GM21515 (cell line): ENCODE measurements around the gene GULP1.

Experiments used
- ATAC-seq: cut with Tn5 transposase; IDR thresholded peaks from one replicate; pipeline ENCODE4 v1.9.1; 2021; ENCODE audit not compliant: unreplicated experiment

Gene GULP1

DNA sequence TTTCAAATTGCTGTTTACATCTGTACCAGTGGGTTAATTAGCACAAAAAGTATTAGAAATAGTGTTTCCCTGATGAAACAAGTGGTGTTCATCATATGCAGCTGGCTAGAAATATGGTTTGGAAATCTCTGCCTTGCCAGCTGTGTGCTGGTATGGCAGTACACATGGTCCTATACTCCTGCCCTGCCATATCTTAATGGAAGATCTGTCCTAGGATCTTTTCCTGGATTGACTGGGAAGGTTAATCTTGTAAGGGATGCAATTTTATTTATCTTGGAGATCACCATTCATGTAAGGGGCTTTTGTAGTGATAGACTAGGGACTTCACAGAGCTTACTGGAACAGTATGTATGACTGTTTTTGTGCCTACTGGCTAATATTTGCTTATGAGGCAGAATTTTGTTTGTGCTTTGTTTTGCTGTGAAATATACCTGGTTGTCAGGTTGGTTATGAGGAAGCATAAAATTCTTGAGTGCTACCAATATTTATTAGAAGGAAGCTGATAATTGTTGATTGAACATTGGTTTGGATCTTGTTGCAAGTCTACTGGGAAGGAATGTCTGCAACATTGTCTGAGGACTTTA lies 73.5 kb downstream of the GULP1 start:
- no peak for ATAC-seq

DNA sequence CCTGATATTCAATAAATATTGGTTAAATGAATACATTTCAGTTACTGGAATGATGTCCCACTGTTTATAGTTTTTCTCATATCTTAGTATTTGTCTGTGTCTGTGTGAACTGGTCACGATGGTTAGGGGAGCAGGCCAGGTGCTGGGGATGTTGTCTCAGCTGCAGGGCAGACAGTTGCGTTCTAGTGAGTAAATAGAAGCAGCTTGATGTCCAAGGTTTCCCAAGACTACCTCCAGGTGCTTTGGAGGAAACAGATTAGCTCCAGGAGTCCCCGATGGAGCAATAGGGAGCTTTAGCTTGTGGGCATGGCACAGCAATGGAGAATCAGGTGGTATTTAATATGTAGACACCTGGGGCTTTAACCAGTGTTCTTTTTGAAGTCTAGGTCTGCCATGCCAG lies 75.5 kb downstream of the GULP1 start:
- ATAC-seq = no peak

DNA sequence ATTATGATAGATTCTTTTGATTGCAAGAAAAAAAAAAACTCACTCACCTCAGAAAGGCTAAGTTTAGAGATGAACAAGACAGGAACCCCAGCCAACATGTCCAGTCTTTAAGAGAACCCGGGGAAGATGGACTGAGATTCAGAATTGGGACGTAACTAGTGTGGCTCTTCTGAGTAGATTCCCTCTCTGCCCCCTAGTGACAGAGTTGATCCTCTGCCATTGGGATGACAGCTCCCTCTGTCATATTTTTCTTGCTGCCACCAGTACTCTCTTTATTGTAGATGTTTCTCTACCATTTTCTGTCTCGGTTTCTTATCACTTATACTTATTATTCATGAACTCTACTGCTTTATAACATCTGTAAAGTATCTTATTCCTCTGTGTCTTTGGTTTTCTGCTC lies 77.7 kb downstream of the GULP1 start:
- ATAC-seq = peak; percentile 95

DNA sequence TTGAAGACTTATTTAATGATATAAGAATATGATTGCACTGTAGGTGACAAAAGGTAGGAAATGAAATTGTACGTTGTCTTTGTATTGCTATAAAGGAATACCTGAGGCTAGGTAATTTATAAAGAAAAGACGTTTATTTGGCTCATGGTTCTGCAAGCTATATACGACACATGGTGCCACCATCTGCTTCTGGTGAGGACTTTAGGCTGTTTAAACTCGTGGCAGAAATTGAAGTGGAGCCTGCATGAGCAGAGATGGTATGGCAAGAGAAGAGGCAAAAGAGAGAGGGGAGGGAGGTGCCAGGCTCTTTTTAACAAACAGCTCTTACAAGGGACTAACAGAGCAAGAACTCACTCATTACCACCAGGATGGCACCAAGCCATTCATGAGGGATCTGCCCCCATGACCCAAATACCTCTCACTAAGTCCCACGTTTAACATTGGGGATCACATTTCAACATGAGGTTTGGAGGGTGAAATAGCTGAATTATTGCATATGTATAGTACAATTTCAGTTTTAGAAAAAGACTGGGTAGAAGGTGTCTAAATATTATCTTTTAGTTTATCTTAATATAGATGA lies 86.8 kb downstream of the GULP1 start:
- ATAC-seq = no peak

DNA sequence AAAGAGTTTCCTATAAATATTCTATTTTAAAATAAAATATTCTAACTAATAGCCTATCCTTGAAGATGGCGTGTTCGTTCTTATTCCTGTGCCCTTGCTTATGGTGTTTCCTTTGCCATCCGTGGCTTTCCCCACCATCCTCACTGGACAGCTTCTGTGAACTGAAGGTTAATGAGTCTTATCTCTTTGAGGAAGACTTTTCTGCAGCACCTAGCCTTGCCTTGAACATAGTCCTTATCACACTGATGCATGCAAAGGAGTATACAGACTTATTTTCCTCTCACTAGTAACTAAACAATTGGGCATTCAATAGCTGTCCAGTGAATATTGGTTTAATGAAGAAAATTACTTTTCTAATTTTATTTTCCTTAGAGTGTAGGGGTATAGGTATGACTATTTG lies 88.1 kb downstream of the GULP1 start:
- ATAC-seq = no peak

DNA sequence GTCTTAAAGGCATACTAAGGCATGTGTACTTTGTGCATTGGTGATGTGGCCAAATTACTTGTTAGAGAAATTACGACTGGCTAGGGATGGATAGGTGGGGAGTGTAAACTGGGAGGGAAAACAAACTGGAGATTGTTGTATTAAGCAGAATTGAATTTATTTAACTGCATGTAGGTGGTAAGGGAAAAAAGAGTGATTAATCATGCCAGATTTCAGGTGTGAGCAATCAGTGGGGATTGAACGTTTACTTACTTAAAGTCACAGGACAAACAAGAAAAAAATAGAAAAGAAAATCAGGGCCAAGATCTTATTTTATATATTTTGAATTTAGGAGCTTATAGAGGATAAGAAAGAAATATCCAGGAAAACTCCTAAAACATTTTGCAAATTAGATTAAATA lies 88.6 kb downstream of the GULP1 start:
- ATAC-seq = no peak

DNA sequence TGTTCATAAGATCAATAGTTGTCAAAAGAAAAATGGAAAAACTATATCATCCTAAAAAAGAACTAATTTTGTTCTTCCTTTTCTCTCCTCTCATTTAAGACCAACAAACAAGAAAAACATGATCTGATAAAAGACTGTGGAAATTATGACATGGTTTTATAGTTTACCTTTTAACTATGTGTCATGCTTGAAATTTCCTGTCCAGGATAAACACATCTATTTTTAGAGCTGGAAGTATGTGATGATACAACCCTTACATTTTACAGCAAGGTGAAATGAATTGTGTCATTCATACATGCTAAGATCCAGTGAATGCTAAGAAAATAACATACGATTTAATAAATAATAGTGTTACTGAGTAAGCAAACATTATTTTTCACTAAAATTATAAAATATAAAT lies 89.9 kb downstream of the GULP1 start:
- no peak for ATAC-seq

DNA sequence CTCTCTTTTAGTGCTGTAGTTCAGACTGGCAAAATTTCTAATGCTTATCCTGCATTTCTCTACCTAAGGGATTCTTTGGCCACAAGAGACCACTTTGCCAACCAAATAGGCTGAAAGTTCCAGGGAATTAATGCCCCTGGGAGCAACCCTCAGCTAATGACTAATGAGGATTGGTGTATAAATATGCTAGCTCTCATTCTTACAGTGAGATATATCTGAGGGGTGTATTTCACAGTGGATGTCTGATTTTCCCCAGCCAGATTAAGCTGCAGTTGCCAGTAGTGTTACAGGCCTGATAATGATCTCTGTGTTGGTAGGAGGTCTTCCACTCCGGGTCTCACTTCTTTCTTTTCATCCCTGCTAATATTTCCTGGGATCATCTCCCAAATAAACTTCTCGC lies 90.4 kb downstream of the GULP1 start:
- no peak for ATAC-seq

DNA sequence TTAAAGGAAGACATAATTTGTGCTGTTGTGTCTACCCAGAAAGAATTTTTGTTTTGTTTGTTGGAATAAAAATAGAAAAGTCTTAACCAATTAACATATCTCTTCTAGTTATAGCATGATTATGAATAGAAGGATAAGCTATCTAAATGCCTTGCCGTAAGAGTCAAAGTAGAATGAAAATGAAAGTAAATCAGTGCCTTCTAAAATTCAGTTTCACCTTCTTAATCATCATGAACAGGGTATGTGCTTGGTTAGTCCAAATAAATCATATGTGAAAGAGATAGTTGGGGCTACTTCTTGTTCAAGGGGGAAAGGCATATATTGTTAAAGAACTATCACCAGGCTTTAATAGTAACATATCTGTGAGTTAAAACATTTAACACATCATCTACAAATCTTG lies 91.5 kb downstream of the GULP1 start:
- no peak for ATAC-seq

DNA sequence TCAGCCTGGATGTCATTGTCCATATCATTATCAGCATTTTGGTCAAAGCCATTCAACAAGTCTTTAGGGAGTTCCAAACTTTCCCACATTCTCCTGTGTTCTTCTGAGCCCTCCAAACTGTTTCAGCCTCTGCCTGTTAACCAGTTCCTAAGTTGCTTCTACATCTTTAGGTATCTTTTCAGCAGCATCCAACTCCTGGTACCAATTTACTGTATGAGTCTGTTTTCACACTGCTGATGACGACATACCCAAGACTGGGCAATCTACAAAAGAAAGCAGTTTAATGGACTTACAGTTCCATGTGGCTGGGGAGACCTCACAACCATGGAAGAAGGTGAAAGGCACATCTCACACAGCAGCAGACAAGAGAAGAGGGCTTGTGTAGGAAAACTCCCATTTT lies 94.2 kb downstream of the GULP1 start:
- ATAC-seq = no peak

DNA sequence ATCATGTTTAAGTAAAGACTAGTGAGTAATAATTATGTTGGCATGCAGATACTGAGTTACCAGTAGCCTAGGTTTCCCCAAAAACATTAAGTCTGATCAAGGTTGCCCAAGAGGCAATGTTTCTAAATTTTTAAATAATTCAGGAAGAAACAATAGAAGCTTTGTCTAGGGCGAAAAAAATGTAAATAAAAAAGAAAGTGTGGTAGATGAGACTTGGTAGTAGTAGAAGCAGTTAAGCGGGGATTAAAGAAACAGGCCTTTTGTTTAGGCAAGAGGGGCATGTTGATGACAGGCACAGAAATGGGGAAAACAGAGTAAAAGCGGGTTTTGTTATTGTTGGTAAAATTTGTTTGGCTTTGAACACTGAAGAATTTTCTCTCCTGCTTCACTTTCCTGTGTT lies 97.2 kb downstream of the GULP1 start:
- no peak for ATAC-seq

DNA sequence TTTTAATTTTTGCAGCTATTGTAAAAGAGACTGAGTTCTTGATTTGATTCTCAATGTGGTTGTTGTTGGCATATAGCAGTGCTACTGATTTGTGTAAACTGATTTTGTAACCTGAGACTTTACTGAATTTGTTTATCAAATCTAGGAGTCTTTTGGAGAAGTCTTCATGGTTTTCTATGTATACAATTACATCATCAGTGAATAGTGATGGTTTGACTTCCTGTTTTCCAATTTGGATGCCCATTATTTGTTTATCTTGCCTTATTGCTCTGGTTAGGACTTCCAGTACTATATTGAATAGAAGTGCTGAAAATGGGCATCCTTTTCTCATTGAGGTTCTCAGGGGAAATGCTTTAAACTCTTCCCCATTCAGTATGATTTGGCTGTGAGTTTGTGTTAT lies 99.7 kb downstream of the GULP1 start:
- no peak for ATAC-seq

DNA sequence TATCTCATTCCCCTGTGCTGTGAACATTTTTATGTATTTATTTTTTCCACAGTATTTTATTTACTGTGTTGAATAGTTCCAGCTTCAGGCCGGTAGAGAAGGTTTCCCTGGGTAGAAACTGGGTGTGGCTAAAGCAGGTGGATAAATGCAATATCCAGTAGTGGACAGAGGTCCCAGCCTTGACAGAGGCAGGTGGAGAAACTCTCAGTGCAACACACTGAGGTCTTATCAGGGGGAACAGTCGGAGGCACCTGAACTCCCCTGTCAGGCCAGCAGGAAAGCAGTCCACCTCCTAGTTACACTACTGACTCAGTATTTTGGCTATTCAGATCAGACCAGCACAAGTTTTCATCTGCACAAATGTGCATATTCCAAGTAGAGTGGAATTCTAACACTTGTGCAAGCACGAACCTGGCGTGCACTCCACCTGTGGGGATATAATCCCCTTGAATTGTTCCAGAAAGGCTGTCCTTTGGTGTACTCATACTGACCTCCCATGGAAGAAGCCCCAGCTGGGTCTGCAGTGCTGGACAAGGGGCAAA lies 103.3 kb downstream of the GULP1 start:
- ATAC-seq = no peak

DNA sequence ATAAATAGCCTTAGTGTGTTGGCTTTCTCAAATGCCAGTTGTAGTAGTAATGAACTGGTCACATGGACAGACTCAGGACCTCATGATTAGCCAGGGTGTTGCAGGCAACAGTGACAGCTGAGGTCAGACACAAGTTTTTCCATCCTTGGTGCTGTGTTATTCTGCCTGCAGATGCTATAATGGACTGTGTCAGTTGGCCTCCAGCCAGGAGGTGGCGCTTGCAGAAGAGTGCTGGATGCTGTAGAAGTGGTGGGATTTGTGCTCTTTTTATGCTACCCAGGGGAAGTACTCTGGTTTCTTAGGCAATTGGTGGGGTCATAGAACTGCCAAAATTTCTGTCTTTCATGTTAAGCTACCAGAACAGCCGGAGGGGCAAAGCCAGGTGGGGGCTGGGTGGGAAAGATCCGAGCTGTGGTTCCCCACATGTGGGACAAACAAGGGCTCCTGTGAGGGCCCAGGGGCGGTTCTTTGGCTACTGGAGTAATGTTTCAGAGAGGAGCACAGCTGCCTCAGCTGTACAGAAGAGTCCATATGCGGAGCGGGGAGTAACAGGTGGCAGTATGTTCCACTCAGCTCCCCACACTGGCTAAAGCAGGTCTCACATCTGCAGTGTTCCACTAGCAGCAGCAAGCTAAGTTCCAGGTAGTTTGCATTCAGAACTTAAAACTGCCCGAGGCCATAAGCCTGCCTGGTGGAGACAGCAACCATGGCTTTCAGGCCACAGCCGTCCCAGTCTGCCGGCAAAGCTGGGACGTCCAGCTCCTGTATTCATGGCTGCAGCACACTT lies 104.4 kb downstream of the GULP1 start:
- no peak for ATAC-seq

DNA sequence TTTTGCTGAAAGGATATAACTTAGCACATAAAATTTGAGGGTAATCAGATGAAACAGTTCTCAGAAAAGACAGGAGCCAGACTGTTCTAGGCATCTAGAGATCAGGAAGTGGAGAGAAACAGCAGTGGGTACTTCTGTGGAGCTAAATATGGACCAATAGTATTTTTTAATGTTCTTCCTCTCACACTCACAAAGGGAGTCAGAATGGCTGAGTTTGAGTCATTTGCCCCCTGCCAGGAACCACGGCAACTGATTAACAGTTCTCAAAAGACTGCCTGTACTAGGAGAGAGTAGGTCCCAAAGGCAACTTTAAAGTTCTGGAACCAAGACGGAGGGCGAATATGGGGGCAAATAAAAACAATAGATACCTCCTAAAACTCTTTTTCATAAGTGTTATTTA lies 107.5 kb downstream of the GULP1 start:
- no peak for ATAC-seq

DNA sequence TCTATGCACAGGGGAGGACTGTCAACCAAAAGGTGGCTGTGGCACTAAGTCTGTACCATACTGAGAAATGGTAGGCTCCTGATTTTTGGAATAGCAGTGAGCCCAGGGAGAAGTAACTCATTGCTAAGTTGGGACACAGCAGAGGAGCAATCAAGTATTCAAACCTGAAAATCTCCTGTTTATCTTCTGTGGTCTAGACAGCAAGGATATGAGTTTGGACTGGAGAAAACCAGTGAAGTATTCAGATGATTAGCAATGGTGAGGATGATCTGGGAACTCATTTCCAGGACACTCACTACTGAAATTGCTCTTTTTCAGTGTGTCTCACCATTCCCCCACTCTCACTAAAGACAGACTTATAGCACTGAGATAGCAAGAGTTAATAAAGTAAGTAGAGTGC lies 112.0 kb downstream of the GULP1 start:
- ATAC-seq = no peak

DNA sequence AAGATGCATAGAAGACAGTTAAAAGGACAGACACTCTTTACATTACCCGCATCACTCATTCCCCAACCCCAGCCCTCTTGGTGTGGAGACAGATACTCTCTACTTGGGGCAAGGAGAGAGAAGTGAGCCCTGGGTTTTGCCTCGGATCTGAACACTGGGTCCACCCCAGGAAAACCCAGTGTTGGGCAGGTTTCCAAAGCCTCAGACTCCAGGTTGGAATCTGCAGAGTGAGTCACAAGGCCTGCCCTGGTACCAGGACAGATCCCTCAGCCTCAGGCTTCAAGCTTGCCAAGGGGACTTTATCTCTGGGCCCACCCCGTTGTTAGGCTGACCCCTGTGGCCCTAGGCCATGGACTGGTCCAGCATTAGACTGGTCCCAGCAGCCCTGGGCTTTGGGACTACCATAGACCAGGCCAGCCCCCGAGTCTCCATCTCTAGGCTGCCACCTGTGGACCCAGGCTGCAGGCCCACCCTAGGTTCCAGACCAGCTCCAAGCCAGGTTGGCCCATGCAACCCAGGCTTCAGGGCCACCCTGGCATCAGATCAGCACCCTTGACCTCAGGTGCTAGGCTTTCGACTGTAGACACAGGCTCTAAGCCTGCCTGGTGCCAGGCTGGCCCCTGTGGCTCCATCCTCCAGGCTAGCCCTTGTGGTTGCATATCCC lies 112.8 kb downstream of the GULP1 start:
- ATAC-seq = no peak

DNA sequence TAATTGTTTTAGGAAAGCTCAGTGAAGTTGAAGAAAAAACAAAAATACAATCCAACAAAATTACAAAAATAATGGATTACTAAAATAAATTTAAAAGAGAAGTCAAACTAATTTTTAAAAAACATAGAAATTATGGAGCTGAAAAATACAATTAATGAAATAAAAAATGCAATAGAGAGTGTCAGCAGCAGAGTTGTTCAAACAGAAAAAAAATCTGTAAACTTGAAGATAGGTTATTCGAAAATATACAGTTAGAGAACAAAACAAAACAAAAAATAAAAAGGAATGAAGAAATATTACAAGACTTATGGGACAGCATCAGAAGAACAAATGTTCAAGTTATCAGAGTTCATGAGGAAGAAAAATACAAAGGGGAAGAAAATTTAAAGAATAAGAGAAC lies 114.7 kb downstream of the GULP1 start:
- no peak for ATAC-seq

DNA sequence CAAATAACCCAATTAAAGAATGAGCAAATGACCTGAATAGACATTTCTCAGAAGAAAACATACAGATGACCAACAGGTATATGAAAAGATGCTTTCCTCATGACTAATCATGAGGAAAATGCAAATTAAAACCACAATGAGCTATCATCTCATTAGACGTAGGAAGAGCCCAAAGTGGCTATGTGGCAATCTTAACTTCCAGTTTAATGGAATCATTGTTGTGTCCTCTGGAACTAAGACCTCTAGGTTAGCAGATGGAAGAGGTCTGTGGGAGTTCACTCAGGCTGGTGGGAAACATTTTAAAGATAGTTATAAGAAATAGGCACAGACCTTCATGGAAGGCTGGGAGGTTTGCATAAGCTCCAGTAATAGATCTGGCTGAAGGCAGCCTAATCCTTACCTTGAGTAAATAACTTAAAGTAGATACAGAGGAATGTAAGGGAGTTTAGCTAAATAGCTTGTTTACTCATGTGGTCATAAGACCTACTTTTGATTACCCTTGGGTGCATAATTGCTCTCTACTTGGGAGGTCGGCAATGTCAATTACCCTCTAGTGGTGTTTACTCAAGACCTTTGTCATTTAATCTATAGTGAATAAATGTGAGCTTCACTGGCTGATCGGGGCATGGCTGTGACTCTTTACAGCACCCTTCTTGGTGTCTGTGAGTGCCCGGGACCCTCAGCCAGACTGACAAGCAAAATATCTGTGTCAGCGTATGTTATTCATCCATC lies 119.0 kb downstream of the GULP1 start:
- ATAC-seq = no peak

DNA sequence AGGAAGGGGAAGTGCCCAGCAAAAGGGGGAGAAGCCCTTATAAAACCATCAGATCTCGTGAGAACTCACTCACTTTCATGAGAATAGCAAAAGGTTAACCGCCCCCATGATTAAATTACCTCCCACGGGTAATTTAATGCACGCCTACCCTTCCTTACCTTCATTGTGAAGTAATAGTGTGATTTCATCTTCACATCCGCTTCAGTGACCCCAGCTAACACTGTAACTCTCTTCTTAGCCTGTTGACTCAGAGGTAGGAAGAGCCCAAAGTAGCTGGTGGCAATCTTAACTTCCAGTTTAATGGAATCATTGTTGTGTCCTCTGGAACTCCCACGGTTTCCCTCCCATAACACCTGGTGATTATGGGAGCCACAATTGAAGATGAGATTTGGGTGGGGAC lies 120.5 kb downstream of the GULP1 start:
- no peak for ATAC-seq

DNA sequence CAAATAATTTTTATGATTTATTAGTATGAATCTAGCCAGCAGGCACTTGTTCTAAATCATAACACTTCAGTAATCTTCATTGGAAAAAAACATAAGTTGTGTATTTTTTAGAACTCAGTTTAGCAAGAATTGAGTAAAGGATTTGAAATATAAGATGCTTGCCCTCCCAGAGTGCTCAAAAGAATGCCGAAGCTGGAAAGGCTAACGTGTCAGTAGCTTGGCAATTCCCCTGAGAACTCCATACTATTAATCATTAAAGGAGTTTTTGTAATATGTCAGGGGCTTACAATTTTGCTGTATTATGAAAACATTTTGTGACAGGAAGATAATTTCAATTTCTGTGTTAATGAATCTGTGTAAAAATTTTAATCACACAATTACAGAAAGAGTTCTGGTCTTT lies 122.7 kb downstream of the GULP1 start:
- ATAC-seq = no peak
